Prostate gland (tissue), 2 donors: ENCODE data around the gene SHCBP1. TPM values are rescaled to one million over a fixed set of nuclear protein-coding genes. Genes with fewer than 3 reads are reported as not detected.

Source experiments
- DNase-seq: peaks from one replicate; pipeline ENCODE4 v3.0.0-alpha.2; 2019; ENCODE audit warnings: low spot score
- H3K27ac ChIP-seq, 2 donors: fragments of 200-600 bp; sonication (generic); 2 replicates each; pipeline ENCODE4 v1.5.1; 2017 to 2019
- H3K27me3 ChIP-seq: fragments of 200-600 bp; sonication (generic); replicated peaks from 2 replicates; pipeline ENCODE4 v1.5.1; 2019; ENCODE audit not compliant: insufficient read depth
- H3K36me3 ChIP-seq, 2 donors: fragments of 200-600 bp; sonication (generic); 1 replicate in 1 of 2; 2 replicates in 1 of 2; pipeline versions ENCODE4 v1.5.1 to v1.8.1; 2017 to 2019
- H3K4me1 ChIP-seq: fragments of 200-600 bp; sonication (generic); replicated peaks from 2 replicates; pipeline ENCODE4 v1.5.1; 2019
- H3K4me3 ChIP-seq, 2 donors: fragments of 200-600 bp; sonication (generic); 2 replicates each; pipeline ENCODE4 v1.5.1; 2017 to 2019
- H3K9me3 ChIP-seq: fragments of 200-600 bp; sonication (generic); 2 replicates; pipeline ENCODE4 v1.5.1; 2017
- POLR2A ChIP-seq: fragments of 450-650 bp; IDR thresholded peaks from one replicate; pipeline ENCODE4 v1.6.1; 2016; ENCODE audit warnings: antibody characterized with exemption, mild to moderate bottlenecking
- POLR2AphosphoS5 ChIP-seq: sonication (generic); formaldehyde crosslinking; IDR thresholded peaks from one replicate; pipeline ENCODE4 v1.6.1; 2017; ENCODE audit warnings: antibody characterized with exemption
- WGBS: methylation state at CpG from one replicate; pipeline ENCODE4 v1.1.5; 2018; 5-methylcytosine and 5-hydroxymethylcytosine counted together
- intact Hi-C: fragments of 100-400 bp; cut with DNase I; formaldehyde crosslinking; loops from one replicate; pipeline ENCODE4 v1.14.2; 2022
- total RNA-seq, 2 donors: library from RNA; depleted of rRNA; stranded (reverse); fragments of >200 nt; gene quantifications; one replicate each; pipeline ENCODE4 v1.1.0, GENCODE V29; 2016
- TF ChIP-seq, protein P1 (sequence below), 4 experiments: fragments of 200-600 bp in 2 of 4; fragments of 450-650 bp in 2 of 4; sonication (generic) in 2 of 4; IDR thresholded peaks; 1 replicate in 3 of 4; 2 replicates in 1 of 4; pipeline ENCODE4 v1.5.1; 2016 to 2019; ENCODE audit warnings: antibody characterized with exemption in 4 of 4, mild to moderate bottlenecking in 2 of 4, moderate library complexity in 2 of 4

SHCBP1 gene
- total RNA-seq, 2 donors from 2014 or later = 0.77 to 5.6 TPM

DNA sequence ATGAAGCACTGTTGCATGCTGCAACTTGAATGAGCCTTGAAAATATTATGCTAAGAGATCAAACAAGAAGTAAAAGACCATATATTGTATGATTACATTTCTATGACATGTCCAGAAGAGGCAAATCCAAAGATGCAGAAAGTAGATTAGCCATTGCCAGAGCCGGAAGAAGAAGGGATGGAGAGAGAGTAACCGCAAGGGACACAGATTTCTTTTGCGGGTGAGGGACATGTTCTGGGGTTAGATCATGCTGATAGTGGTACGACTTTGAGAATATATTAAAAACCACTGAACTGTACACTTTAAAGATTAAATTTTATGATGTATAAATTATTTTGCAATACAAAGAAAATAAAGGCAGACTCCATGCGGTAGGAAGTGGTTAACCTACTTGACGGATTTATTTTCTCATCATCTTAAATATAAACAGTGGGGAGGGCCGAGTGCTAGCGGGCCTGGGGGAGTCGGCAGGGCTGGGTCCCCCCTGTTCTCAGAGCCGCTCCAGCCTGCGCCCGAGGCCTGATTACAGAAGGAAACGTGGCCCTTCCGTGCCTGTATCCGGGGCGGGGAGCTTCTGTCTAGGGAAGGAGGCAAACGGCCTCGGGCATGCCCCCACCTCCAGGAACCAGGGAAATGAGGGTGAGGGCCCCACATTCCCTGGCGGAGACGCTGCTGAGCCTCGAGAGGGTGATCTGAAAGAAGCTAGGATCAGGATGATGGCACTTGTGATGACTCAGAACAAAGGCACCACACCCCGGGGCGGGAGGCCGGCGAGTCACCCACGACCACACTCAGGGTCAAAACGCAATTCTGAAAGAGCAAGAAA is 48.0 kb downstream of the SHCBP1 start:
- 49% methylated on average over 27 of the region's 27 CpGs for WGBS
- intact Hi-C loops = no loop called here
- no peak overlapping the region for H3K4me3 ChIP-seq

DNA sequence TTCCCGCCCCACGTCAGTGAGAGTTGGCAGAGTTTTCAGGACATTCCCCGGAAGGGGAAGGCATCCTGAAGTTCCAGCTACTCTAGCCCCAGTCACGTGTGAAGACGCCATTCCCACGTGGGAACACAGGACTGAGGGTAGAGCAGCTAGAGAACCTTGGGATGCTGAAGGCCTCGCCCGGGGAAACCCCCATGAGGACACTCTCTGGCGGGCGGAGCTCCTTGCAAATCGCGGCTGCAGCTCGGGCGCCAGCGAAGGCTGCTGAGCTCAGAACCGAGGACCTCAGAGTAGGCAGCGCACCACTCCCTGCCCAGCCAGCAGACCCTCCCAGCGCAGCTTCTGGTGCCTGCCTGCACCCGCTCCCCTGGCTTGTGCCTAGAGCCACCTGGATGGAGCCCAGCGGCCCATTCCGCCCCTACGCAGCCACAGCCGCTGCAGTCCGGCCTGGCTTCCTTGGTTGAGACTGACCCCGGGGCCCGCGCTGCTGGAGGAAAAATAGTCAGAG is 51.9 kb downstream of the SHCBP1 start:
- TF ChIP-seq POLR2AphosphoS5 (no peak), POLR2A (no peak)
- TF ChIP-seq, protein P1, sequence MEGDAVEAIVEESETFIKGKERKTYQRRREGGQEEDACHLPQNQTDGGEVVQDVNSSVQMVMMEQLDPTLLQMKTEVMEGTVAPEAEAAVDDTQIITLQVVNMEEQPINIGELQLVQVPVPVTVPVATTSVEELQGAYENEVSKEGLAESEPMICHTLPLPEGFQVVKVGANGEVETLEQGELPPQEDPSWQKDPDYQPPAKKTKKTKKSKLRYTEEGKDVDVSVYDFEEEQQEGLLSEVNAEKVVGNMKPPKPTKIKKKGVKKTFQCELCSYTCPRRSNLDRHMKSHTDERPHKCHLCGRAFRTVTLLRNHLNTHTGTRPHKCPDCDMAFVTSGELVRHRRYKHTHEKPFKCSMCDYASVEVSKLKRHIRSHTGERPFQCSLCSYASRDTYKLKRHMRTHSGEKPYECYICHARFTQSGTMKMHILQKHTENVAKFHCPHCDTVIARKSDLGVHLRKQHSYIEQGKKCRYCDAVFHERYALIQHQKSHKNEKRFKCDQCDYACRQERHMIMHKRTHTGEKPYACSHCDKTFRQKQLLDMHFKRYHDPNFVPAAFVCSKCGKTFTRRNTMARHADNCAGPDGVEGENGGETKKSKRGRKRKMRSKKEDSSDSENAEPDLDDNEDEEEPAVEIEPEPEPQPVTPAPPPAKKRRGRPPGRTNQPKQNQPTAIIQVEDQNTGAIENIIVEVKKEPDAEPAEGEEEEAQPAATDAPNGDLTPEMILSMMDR (IDR thresholded peaks at IDR 0.05) = no peak
- H3K4me1 ChIP-seq = no peaks in the 10 kb centered on the region
- no peaks in the 10 kb centered on the region for H3K36me3 ChIP-seq
- no peaks in the 10 kb centered on the region for H3K27me3 ChIP-seq
- DNase-seq = no peak
- 85% methylated on average over 23 of the region's 27 CpGs for WGBS
- intact Hi-C loops = no loop called here
- no peak overlapping the region for H3K27ac ChIP-seq
- no peak overlapping the region for H3K4me3 ChIP-seq
- no peaks in the 10 kb centered on the region for H3K9me3 ChIP-seq

More for the DNA sequence above, 48.0 kb downstream of the SHCBP1 start:
- DNase-seq = no peak
- TF ChIP-seq, protein P1 (IDR thresholded peaks at IDR 0.05) = no peak
- no peak for TF ChIP-seq POLR2A
- no peak for TF ChIP-seq POLR2AphosphoS5
- no peaks in the 10 kb centered on the region for H3K4me1 ChIP-seq
- H3K27me3 ChIP-seq = no peaks in the 10 kb centered on the region
- no peaks in the 10 kb centered on the region for H3K9me3 ChIP-seq
- no peaks in the 10 kb centered on the region for H3K36me3 ChIP-seq
- no peak overlapping the region for H3K27ac ChIP-seq

- Histone ChIP-seq H3K27ac (no peak overlapping the region), H3K36me3 (no peaks in the 10 kb centered on the region), H3K4me3 (no peak overlapping the region), H3K4me1 (no peaks in the 10 kb centered on the region), H3K9me3 (no peaks in the 10 kb centered on the region), H3K27me3 (no peaks in the 10 kb centered on the region)
- whole genome bisulfite sequencing = 79% methylated on average over 42 of the region's 42 CpGs
- no peak for TF ChIP-seq POLR2A
- no peak for TF ChIP-seq POLR2AphosphoS5
- TF ChIP-seq, protein P1 (IDR thresholded peaks at IDR 0.05) = no peak
- intact Hi-C loops = no loop called here
- no peak for DNase-seq
Measured at GRCh38 chr16:46568472-46569230, 52.5 kb downstream of the SHCBP1 start.

DNA sequence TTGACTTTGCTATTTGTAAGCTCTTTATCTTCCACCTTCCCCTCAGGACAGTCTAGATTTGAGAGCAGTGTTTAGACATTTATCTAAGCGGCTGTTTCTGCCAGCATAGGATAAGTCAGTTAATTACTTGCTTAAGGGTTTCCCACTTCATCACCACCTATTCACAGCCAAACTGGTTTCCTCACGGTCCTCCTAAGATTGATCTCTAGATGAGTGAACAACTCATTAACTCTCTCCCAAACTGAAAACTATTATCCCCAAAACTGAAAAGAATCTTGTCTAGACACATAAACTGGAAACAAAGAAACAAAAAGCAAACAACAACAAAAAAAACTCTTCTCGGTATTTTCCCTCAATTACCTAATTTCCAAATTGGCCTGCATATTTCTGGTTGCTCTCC is 58.2 kb downstream of the SHCBP1 start:
- Histone ChIP-seq H3K4me3 (no peak overlapping the region), H3K4me1 (no peaks in the 10 kb centered on the region), H3K27me3 (no peaks in the 10 kb centered on the region), H3K9me3 (no peaks in the 10 kb centered on the region), H3K36me3 (no peaks in the 10 kb centered on the region), H3K27ac (no peak overlapping the region)
- TF ChIP-seq, protein P1 (IDR thresholded peaks at IDR 0.05) = no peak
- TF ChIP-seq POLR2A = no peak
- TF ChIP-seq POLR2AphosphoS5 = no peak
- intact Hi-C loops = no loop called here
- no peak for DNase-seq
- WGBS = 51% methylated on average over 3 of the region's 3 CpGs
